Measurements from ENCODE around the gene DDX27.

DDX27 gene

GRCh38 chr20:49199729-49200293 is 19.4 kb upstream of the DDX27 start:
- DNase-seq: no peak

DNA sequence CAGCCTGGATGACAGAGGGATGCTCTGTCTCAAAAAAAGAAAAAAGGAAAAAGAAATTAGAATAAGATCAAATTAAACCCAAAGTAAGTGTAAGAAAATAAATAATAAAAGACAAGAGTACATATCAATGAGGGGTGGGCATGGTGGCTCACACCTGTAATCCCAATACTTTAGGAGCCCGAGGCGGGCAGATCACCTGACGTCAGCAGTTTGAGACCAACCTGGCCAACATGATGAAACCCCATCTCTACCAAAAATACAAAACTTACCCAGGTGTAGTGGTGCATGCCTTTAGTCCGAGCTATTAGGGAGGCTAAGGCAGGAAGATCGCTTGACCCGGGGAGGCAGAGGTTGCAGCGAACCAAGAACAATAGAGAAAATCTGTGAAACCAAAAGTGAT is 16.2 kb upstream of the DDX27 start:
- no peak for DNase-seq

DNA sequence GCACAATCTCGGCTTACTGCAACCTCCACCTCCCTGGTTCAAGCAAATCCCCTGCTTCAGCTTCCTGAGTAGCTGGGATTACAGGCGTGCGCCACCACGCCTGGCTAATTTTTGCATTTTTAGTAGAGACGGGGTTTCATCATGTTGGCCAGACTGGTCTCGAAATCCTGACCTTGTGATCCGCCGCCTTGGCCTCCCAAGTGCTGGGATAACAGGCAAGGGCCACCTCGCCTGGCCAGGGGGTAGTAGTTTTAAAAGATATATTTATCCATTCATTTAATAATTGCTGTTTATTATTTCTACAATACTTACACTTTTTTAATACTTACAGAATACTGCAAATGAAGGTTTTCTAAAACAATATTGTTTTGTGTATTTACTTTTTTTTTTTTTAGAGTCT is 15.5 kb upstream of the DDX27 start:
- DNase-seq: no peak

DNA sequence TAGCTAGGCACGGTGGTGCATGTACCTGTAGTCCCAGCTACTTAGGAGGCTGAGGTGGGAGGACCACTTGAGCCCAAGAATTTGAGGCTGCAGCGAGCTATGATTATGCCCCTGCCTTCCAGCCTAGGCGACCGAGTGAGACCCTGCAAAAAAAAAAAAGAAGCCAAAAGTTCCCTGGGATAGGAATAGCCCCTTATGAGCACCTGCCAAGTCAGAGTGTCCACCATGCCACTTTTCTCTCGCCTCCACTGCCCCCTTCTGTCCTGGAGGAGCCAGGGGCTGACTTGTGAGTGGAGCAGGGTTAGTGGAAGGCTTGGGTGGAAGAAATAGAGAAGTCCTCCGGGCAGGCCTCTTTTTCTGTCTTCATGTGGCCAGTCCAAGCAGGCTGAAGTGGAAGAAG is 12.1 kb upstream of the DDX27 start:
- no peak for DNase-seq

GRCh38 chr20:49210101-49210756 is 9.0 kb upstream of the DDX27 start:
- DNase-seq: no peak

- no peak for DNase-seq
Observed at GRCh38 chr20:49210757-49211110, 8.5 kb upstream of the DDX27 start.

DNA sequence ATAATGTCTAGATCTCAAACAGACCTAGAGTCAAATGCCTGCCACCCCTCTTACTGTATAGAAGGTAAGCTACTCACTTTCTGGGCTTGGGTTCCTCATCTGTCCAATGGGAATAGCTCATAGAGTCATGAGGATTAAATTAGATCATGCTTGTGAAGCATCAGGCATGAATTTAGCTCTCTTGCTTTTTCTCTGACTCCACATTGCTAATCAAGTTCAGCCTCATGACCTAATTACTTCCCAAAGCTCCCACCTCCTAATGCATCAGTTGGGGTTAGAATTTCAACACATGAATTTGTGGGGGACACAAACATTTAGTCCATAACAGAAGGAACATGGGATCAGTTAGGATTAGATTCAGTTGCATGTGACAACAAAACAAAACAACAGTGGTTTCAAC is 4.6 kb upstream of the DDX27 start:
- no peak for DNase-seq

DNA sequence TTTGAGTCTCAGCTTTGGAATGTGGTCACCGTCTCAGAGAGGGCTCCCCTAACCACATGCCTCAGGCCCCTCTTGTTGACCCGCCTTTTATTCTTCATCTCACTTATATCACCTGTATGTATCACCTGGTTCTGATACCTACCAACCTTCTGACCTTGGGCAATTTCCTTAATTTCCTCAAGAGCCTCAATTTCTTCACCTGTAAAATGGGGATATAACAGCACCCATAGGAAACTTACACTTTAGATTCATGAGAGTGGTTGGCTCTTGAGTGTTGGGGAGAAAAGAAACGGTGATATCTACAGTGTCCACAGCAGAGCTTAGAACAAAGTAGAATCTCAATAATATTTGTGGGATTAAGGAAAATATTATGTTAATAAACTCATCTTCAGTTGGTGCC is 4.0 kb upstream of the DDX27 start:
- DNase-seq: no peak

DNA sequence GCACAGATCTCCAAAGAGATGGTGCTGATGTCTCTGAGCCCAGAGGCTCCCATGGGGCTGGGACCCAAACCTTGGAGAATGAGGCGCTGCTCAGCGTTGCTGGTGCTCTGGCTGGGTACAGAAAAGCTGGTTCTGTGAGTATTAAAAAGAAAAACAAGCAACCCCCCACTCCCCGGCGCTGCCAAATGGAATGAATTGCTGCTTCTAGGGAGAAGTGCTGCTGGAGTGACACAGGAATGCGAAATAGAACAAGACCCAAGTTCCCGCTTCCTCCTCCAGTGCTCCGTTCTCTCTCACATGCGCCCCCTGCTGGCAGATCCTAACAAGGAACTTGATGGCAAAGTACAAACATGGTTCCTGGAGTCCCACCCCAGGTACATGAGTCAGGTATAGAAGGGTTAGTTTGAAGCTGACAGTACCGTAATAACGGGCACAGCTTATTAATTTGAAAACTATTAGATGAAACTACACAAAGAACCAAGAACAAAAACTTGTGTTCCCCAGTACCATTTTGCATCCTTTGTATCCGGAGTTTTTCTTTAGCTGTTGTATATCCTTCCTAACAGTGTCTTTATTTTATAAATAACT is 2.1 kb upstream of the DDX27 start:
- DNase-seq: peak in 57 of 58 donors; percentile 7 to 96 (median 81)

GRCh38 chr20:49218739-49219090 is 501 bp upstream of the DDX27 start:
- peak in 10 of 58 donors; percentile 5 to 60 (median 19) for DNase-seq

- DNase-seq: no peak
Observed at GRCh38 chr20:49219924-49220831, 962 bp downstream of the DDX27 start.

DNA sequence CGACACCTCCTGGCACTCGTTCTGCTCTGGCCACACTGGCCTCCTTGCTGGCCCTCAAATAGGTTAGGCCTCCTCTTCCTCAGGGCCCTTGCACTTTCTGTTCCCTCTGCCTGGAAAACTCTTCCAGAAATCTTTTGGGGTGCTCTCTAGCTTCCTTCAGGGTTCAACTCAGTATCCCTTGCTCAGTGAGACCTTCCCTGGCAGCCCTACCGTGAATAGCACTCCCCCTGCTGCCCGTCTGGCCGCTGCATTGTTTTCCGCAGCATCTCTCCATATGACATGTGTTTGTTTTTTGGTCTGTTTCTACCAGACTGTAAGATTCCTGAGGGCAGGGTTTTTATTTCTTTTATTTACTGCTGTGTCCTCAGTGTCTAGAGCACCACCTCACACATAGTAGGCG is 6.7 kb downstream of the DDX27 start:
- DNase-seq: no peak

- DNase-seq: no peak
Observed at GRCh38 chr20:49228676-49229075, 9.5 kb downstream of the DDX27 start.

GRCh38 chr20:49229381-49229780 is 10.2 kb downstream of the DDX27 start:
- no peak for DNase-seq

GRCh38 chr20:49230021-49230420 is 10.8 kb downstream of the DDX27 start:
- no peak for DNase-seq

DNA sequence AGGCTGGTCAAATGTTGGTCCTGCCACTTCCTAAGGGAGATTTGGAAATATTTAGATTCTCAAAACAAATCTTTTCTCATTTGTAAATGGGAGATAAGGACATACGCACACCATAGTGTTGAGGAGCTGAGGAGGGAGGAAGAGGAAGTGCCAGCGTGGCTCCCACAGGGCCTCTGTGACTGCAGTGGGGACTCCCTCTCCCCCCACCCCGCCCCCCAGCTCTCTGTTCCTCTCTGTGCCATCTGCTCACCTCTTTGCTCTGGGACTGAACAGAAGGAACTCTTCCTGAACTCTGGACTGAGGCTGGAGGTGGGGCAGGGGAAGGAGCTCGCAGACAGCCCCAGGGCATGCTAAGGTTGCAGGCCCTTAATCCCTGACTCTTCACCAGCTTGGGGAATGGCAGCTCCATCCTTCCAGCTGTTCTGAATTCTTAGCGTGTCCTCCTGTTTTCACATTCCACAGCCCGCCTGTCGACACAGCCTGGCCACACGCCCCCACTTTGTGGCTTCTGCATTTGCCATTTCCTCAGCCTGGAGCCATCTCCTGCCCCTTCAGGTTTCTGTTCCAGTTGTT is 11.4 kb downstream of the DDX27 start:
- peak in 17 of 58 donors; percentile 3 to 32 (median 15) for DNase-seq

GRCh38 chr20:49231471-49231870 is 12.3 kb downstream of the DDX27 start:
- no peak for DNase-seq

- no peak for DNase-seq
Observed at GRCh38 chr20:49233226-49233625, 14.0 kb downstream of the DDX27 start.

DNA sequence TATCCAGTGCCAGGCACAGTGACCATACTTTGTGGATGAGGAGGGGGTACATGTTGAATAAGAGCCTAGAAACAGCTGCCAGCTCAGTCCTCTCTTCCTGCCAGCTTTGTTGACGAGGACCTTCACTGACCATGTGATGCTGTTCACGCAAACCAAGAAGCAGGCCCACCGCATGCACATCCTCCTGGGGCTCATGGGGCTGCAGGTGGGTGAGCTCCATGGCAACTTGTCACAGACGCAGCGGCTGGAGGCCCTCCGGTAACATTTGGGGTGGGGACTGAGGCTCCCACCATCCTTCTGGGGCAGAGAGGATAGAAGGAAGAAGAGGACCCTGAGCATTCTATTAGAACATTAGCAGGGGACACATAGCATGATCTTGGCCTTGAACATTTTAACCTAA is 15.6 kb downstream of the DDX27 start:
- no peak for DNase-seq

DNA sequence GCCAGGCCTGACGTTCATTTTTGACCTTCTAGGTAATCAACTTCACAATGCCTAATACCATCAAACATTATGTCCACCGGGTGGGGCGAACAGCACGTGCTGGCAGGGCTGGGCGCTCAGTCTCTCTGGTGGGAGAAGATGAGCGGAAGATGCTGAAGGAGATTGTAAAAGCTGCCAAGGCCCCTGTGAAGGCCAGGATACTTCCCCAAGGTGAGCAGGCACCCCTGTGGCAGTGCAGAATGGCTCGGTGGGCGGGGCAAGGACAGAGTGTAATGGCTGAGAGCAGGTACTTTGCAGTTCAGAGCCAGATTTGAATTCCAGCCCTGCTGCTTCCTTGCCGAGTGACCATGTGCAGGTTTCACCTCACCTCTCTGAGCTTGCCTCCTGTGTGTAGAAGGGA is 17.1 kb downstream of the DDX27 start:
- no peak for DNase-seq

DNA sequence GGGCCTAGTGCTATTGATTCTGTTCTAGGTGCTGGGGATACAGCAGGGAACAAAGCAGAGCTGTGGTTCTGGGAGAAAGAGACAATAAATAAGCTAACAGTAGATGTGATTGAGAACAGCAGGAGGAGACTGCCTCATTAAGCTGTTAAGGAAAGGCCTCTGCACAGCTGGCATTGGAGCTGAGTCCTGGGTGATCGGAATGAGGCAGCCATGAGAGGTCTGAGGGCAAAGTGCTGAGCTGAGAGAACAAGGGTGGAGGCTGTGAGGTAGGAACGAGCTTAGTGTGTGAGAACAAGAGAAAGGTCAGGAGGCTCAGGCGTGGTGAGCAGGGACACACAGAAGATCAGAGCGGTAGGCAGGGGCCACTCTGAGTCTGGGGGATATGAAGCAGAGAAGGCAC is 18.3 kb downstream of the DDX27 start:
- no peak for DNase-seq

All from anterior cingulate cortex (tissue), 58 donors.